Body of pancreas (tissue), 4 donors: ENCODE measurements around the gene PEX11B. TPM values are rescaled to one million over a fixed set of nuclear protein-coding genes. Genes with fewer than 3 reads are reported as not detected.

ENCODE experiments used
- ATAC-seq: fragments of 150-250 bp; one replicate; pipeline ENCODE4 v1.9.1; 2016
- DNase-seq, 4 donors: peaks; one replicate each; pipeline ENCODE4 v3.0.0-alpha.2; 2019
- H3K27ac ChIP-seq, 4 donors: fragments of 200-600 bp; sonication (generic); 1 replicate in 3 of 4; 2 replicates in 1 of 4; pipeline versions ENCODE4 v1.5.1 to v1.6.1; 2016 to 2019; ENCODE audit warnings: mild to moderate bottlenecking in 1 of 4, mixed read lengths in 1 of 4, moderate library complexity in 1 of 4
- H3K27me3 ChIP-seq, 2 donors: fragments of 200-600 bp; sonication (generic); one replicate each; pipeline ENCODE4 v1.6.0; 2016; ENCODE audit warnings: mild to moderate bottlenecking in 1 of 2
- H3K36me3 ChIP-seq, 2 donors: fragments of 200-600 bp; sonication (generic); replicated peaks in 1 of 2; 2 replicates each; pipeline ENCODE4 v1.5.1; 2016; ENCODE audit warnings: low read depth in 2 of 2; ENCODE audit not compliant: insufficient read depth in 1 of 2
- H3K4me1 ChIP-seq: fragments of 200-600 bp; sonication (generic); one replicate; pipeline ENCODE4 v1.6.0; 2016
- H3K4me3 ChIP-seq, 2 donors: fragments of 200-600 bp; sonication (generic); 1 replicate in 1 of 2; 2 replicates in 1 of 2; pipeline ENCODE4 v1.5.1; 2016 to 2019
- H3K9me3 ChIP-seq, 3 donors: fragments of 200-600 bp; sonication (generic); 1 replicate in 2 of 3; 2 replicates in 1 of 3; pipeline ENCODE4 v1.5.1; 2016
- CTCF ChIP-seq, 7 experiments: fragments of 450-650 bp in 4 of 7; fragments of 200-600 bp in 3 of 7; sonication (generic) in 3 of 7; IDR thresholded peaks; one replicate each; pipeline ENCODE4 v1.5.1; 2016 to 2019; ENCODE audit warnings: antibody characterized with exemption in 7 of 7
- POLR2A ChIP-seq, 3 donors: fragments of 450-650 bp; IDR thresholded peaks; one replicate each; pipeline ENCODE4 v1.6.1; 2016; ENCODE audit warnings: antibody characterized with exemption in 3 of 3, mild to moderate bottlenecking in 2 of 3
- WGBS, 2 donors: methylation state at CpG; one replicate each; pipeline ENCODE4 v1.1.5; 2017; 5-methylcytosine and 5-hydroxymethylcytosine counted together
- intact Hi-C: fragments of 100-400 bp; cut with DNase I; formaldehyde crosslinking; loops from one replicate; pipeline ENCODE4 v1.15.1; 2023
- total RNA-seq, 2 donors: library from RNA; depleted of rRNA; stranded (reverse); fragments of >200 nt; gene quantifications; one replicate each; pipeline ENCODE4 v1.1.0, GENCODE V29; 2016

The PEX11B gene
- total RNA-seq, 2 donors from 2014 or later: 10.5 to 11.4 TPM

DNA sequence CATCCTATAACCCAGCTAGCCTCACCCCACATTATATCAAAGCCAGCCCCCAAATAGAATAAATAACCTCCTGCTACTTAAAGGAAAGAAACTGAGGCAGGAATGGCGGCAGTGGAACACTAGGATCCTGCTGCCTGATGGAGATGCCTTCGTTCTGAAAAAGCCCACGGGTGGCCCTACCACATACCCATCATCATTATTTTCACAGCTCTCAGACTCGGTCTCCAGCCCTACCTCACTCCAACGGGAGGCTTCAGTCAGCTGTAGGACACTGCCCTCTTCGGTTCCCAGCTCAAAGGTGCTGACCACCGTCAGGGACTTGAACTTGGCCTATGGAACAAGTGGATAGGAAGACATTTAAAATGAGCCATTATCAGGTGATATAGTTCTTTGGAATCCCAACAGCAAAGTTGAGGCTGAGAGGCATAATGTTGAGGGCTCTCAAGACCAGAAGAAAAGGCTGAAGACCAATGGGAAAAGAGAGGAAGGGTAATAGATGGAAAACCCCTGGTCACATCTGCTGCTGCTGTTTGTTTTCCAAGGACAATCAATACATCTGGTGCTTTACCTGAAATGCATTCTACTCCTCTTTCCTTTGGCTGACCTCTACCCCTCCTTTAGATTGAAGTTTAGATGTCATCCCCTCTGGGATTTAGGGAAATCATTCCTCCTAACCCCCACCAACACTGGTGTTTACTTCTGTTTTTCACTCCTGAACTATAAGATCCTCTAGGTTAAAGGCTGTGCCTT, 25.0 kb downstream of the PEX11B start:
- Histone ChIP-seq H3K36me3 (no peaks in the 10 kb centered on the region), H3K27ac (peak overlapping the region in 3 of 4 donors; percentile 86 to 95 (median 94)), H3K9me3 (no peaks in the 10 kb centered on the region), H3K4me1 (peaks cover 25% of the 10 kb centered on the region), H3K4me3 (no peak overlapping the region), H3K27me3 (no peaks in the 10 kb centered on the region)
- TF ChIP-seq CTCF (IDR thresholded peaks at IDR 0.05) (no peak), POLR2A (IDR thresholded peaks at IDR 0.05) (no peak)
- DNase-seq: no peak
- WGBS, 2 donors: 78 to 85% methylated on average over 7 of the region's 7 CpGs
- ATAC-seq: no peak
- intact Hi-C loops: no loop called here

DNA sequence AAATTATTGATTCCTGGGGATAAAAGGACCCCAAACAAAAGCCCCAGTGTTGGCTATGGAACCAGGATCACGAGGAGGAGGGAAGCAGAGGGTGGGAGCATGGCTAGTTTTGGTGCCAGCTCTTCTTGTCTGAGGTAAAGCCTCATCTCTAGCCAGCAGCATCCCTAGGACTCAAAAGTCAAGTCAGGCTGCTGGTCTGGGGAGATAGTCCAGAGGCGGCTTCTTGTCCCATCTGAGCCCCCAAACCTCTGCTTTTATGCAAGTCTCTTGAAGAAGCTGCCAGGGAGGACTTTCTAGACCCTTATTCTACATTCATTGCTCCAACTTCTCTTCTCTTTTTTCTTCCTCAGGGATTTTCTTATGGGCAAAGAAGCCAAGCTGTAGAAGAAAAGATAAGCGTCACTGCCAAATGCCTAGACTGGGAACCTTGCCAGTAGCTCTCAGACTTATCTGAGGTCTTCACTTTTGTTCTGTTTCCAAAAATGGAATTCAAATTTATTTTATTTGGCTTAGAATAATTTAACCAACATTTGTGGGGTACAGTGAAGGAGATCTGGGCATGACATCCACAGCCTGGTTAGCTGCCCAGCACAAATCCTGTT, 25.9 kb downstream of the PEX11B start:
- intact Hi-C loops: no loop called here
- Histone ChIP-seq H3K4me1 (peaks cover 25% of the 10 kb centered on the region), H3K27me3 (no peaks in the 10 kb centered on the region), H3K27ac (peak overlapping the region; percentile 86 to 95 (median 92)), H3K4me3 (no peak overlapping the region), H3K9me3 (no peaks in the 10 kb centered on the region), H3K36me3 (no peaks in the 10 kb centered on the region)
- peak; percentile 50 to 75 (median 68) for DNase-seq
- TF ChIP-seq POLR2A (IDR thresholded peaks at IDR 0.05) (no peak), CTCF (IDR thresholded peaks at IDR 0.05) (no peak)
- no peak for ATAC-seq
- 29 to 30% methylated on average over 3 of the region's 3 CpGs for WGBS, 2 donors

GRCh38 chr1:145891587-145892485, 26.7 kb downstream of the PEX11B start:
- H3K9me3 ChIP-seq: no peaks in the 10 kb centered on the region

DNA sequence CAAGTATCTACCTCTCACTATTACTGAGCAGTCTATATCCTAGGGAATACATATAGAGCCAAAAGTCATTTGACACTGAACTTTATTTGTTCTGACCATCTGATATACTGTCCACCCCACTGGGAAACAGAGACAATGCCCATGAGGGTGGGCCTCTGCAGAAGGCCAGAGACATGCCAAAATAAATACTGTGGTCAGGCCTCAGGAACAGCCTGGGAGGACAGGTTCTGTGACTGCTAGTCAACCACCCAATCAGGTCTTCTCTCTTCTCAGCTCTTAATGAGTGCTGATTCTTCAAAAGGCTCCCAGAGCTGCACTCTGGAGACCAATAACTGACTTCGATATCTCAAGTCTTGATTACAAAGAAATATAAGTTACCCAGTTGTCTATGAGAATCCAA, 27.4 kb downstream of the PEX11B start:
- H3K27me3 ChIP-seq: no peaks in the 10 kb centered on the region
- intact Hi-C loops: no loop called here
- ATAC-seq (no peak), DNase-seq (peak in 2 of 4 donors; percentile 19 to 53)
- H3K9me3 ChIP-seq: no peaks in the 10 kb centered on the region
- H3K4me1 ChIP-seq: peaks cover 37% of the 10 kb centered on the region
- H3K27ac ChIP-seq: peak overlapping the region; percentile 86 to 95 (median 92)
- H3K36me3 ChIP-seq: no peaks in the 10 kb centered on the region
- 0 to 15% methylated on average over 1 of the region's 1 CpG for WGBS, 2 donors
- H3K4me3 ChIP-seq: no peak overlapping the region
- TF ChIP-seq POLR2A (IDR thresholded peaks at IDR 0.05) (no peak), CTCF (IDR thresholded peaks at IDR 0.05) (no peak)

More at GRCh38 chr1:145891587-145892485, 26.7 kb downstream of the PEX11B start:
- DNase-seq (peak; percentile 97 to 99 (median 98)), ATAC-seq (peak; percentile 96)
- H3K27ac ChIP-seq: peak overlapping the region; percentile 86 to 95 (median 92)
- 0 to 4% methylated on average over 6 of the region's 6 CpGs for WGBS, 2 donors
- no peak overlapping the region for H3K4me3 ChIP-seq
- intact Hi-C loops: no loop called here
- no peaks in the 10 kb centered on the region for H3K27me3 ChIP-seq
- peaks cover 30% of the 10 kb centered on the region for H3K4me1 ChIP-seq
- TF ChIP-seq POLR2A (IDR thresholded peaks at IDR 0.05) (peak in 2 of 3 donors; percentile 48 to 53), CTCF (IDR thresholded peaks at IDR 0.05) (peak; percentile 86 to 99 (median 99))
- H3K36me3 ChIP-seq: no peaks in the 10 kb centered on the region
